ENCODE data around the gene AASS.

DNA sequence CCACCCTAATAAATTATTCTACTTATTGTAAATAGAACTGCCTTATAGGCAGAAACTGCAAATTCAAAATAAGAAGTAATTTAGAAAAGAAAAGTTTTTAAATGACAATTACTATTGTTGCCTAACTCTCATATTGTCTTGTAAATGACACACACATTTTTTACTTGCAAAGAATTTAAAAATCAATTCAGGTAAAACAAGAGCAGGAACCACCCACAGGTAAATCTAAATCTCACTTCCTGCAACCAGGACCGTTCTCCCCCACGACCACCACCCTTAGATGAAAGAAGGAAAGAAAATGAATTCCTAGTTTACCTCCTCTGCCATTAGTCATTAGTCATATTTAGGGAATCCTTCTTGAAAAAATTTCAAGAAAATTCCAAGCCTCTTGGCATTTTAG is 4.8 kb upstream of the AASS start:
- TF ChIP-seq, protein P1, sequence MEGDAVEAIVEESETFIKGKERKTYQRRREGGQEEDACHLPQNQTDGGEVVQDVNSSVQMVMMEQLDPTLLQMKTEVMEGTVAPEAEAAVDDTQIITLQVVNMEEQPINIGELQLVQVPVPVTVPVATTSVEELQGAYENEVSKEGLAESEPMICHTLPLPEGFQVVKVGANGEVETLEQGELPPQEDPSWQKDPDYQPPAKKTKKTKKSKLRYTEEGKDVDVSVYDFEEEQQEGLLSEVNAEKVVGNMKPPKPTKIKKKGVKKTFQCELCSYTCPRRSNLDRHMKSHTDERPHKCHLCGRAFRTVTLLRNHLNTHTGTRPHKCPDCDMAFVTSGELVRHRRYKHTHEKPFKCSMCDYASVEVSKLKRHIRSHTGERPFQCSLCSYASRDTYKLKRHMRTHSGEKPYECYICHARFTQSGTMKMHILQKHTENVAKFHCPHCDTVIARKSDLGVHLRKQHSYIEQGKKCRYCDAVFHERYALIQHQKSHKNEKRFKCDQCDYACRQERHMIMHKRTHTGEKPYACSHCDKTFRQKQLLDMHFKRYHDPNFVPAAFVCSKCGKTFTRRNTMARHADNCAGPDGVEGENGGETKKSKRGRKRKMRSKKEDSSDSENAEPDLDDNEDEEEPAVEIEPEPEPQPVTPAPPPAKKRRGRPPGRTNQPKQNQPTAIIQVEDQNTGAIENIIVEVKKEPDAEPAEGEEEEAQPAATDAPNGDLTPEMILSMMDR (IDR thresholded peaks at IDR 0.05): no peak
- TF ChIP-seq POLR2A (IDR thresholded peaks at IDR 0.05): no peak

Data from vagina (tissue), 2 donors.